ENCODE data around the gene MRPL51.

- TF ChIP-seq CTCF (IDR thresholded peaks at IDR 0.05), result no peak
- no peak for TF ChIP-seq POLR2A (IDR thresholded peaks at IDR 0.05)
- TF ChIP-seq POLR2AphosphoS5 (IDR thresholded peaks at IDR 0.05), result no peak
Observed at GRCh38 chr12:6534695-6534944, 41.6 kb upstream of the MRPL51 start.
